ENCODE data around the gene TMEM108.

The TMEM108 gene

GRCh38 chr3:133168025-133168401 is 129.8 kb downstream of the TMEM108 start:
- peak in 1 of 2 experiments; percentile 10 for DNase-seq

GRCh38 chr3:133169331-133170068 is 131.3 kb downstream of the TMEM108 start:
- peak; percentile 86 to 94 for DNase-seq

DNA sequence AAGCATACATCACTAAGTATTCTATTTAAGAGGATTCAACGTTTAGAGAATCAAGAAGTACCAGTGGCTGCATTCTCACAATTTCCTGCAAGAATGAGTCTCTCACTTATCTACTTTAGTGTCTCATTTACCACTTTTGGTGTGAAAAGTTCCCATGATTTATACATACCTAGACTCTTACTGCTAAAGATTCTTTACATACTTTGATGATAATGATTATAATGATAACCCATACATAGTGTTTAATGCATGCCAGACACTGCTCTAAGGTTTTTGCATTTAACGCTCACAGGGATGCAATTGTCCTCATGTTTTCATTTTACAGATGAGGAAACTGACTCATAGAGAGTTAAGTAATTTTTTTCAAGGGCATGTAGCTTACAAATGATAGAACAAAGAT is 133.6 kb downstream of the TMEM108 start:
- DNase-seq, result no peak

- DNase-seq, result no peak
Observed at GRCh38 chr3:133181392-133182150, 143.4 kb downstream of the TMEM108 start.

DNA sequence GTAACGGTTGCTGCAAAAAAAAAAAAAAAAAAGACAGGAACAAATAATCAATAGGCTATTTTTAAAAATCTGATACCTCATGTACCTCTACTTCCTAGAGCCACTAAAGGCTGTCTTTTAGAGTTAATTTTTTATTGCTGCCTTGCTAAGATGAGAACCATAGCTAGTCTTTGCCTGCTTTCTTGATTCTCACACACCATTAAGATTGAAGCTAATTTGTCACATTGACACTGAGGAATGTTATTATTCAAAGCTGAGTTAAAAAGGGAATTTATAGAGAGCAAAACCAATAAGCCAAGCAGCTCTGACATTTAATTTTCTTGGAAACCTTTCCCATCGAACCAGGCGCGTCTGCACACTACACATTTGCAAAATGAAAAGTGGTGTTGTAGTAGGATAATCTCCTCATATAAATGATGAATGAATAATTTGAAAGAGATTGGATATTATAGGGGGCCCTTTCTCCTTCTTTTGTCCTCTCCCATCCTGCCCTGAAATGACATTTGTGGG is 149.7 kb downstream of the TMEM108 start:
- no peak for DNase-seq

DNA sequence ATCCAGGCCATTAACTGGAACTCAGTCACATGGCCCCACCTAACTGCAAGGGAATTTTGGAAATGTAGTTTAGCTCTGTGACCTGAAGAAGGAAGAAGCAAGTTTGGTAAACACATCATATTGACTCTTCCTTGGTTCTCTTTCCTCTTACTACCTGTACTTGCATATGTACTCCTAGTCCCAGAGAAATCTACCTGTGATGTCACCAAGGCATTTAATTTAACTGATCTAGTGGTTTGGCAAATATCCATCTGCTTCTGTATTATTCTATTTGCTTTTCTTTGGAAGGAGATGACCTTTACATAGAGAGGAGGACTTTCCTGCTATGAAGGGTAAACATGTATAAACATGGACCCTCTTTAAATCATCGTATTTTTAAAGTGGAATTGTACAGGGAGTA is 150.8 kb downstream of the TMEM108 start:
- no peak for DNase-seq

- no peak for DNase-seq
Observed at GRCh38 chr3:133189893-133190292, 151.7 kb downstream of the TMEM108 start.

DNA sequence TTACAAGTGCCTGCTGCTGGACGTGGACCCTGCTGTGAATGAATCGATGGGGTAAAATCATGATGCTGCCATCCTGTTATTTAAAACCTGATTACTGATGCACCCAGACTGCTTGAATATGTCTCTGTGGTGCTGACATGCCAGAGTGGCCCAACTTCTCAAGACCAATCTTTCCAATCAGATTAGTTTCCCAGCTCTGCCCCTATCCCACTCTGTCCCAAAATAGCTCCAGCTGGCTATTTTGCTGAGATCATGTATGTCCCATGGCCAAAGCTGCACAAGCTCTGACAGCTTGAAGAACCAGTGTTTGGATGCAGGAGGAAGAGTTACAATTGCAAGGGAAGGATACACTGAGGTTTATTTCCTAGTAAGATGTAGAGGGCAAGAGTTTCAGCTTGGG is 153.6 kb downstream of the TMEM108 start:
- DNase-seq, result no peak

DNA sequence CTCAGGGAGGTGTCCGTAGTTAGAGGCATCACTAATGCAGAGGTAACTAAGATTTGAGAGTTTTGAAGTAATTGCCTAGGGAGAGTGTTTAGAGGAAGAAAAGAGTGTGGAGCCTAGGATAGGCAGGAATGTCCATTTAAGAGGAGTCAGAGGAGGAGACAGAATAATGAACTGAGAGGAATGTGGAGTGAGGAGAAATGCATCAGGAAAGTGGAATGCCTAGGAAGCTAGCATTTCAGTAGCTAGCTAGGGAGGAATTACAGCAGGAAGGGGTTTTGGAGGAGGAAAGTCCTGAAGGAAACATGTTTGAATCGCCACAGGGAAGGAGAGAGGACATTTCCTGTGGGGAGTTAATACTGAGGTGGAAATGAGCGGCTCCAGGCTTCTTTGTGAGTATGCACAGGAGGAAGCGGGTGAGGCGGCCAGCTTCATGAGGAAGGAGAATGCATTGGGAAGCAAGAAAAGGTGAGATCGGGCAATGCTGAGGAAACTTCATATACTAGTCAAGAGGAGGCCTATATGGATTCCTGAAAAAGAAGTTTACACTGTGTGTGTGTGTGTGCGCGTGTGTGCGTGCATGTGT is 154.3 kb downstream of the TMEM108 start:
- DNase-seq, result no peak

DNA sequence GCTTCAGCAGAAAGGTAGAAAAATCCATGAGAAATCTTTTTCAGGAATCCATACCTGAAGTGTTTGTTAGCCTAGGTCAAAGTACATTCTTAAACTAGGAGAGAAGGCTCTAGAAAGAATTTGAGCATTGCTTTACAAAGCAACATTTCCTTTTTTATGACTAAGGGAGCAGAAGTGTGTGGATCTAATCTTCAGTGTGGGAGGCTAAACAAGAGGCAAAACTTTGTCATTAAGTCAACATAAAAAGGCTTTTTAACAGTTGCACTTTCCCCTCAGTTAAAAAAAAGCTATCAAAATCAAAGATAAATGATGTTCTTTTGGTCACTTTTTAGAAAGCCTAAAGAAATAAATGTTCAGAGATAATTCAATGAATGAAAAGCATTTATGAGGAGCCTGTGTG is 154.8 kb downstream of the TMEM108 start:
- no peak for DNase-seq

DNA sequence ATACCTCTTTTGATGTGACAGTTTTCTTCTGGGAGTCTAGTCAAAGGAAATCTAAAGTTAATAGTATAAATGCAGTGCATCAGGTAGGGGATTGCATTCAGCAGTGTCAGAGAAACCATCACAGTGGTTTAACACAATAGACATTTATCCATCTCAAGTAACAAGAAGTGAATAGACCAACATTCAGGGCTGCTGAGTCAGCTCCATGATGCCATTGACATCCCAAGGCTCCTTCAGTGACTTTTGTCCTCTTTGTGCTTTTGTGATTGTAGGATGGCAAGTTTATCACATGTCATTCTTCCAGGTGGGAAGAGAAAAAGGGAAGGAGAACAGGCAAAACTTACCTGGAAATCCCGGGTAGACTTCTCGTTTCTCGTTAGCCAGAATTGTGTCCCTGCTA is 158.3 kb downstream of the TMEM108 start:
- DNase-seq, result no peak

DNA sequence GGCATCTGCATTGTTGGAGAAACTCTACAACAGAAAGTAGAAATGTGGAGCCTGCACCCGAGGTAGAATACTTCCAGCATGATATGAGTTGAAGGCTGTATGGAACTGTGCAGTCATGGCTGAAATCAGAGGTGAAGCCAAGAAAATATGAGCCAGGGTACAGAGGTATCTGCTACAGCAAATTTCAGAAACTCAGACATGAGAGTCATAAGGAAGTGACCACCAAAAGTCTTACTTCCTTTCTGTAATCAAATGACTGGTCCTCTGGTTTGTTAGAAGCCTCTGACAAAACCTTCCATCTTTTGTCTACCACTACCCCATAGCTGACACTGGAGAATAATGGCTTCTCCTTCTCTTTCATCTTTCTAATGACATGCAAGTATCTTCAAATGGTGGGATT is 159.4 kb downstream of the TMEM108 start:
- no peak for DNase-seq

GRCh38 chr3:133206921-133207320 is 168.7 kb downstream of the TMEM108 start:
- no peak for DNase-seq

GRCh38 chr3:133208184-133208583 is 170.0 kb downstream of the TMEM108 start:
- DNase-seq, result no peak

DNA sequence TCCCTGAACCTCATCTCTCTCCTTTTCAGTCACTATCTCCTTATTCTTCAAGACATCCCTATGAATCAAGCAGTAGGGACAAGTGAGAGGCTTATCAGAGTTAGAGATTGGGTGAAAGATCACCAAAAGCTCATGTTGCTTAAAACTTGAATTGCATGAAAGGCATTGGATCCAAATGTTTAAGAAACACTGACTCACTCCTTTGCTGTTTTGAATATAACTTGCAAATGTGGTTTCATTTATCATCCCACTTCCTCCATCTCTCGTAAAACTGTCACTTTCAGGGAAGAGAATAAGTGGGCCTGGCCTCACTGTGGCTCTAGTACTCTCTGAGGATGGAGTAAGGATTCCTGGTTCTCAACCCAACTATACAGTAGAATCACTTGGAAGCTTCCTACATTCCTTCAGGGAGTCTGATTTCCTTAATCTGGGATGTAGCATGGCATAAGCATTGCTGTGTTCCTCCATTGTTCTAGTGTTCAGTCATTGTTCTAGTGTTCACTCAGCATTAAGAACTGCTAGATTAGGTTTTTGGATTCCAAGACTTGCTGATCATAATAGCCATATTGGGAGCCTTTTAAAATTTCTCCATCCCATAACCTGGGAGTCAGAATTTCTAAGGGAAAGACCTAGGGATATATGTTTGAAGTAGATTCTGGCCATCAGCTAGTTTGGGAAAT is 171.8 kb downstream of the TMEM108 start:
- DNase-seq, result no peak

- no peak for DNase-seq
Observed at GRCh38 chr3:133210656-133211055, 172.5 kb downstream of the TMEM108 start.

DNA sequence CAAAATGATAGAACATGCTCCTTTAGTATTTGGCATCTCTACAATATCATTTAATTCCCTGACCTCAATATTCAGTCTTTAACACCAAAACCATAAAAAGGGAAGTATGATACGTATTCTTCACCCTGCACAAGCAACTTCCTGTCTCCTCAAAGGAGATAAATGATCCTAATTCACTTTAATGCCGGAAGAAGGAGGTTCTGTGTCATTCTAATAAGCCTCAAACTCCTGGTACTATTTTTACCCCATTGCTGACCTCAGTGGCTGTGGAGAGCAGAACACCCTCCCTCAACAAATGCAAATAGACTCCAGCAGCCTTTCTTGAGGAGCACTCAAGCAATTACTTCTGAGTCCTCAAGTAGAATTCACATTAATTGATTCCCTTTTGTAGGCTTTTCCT is 173.3 kb downstream of the TMEM108 start:
- peak; percentile 10 to 24 for DNase-seq

GRCh38 chr3:133211856-133212255 is 173.7 kb downstream of the TMEM108 start:
- peak in 1 of 2 experiments; percentile 24 for DNase-seq

- DNase-seq, result no peak
Observed at GRCh38 chr3:133213937-133214336, 175.7 kb downstream of the TMEM108 start.

DNA sequence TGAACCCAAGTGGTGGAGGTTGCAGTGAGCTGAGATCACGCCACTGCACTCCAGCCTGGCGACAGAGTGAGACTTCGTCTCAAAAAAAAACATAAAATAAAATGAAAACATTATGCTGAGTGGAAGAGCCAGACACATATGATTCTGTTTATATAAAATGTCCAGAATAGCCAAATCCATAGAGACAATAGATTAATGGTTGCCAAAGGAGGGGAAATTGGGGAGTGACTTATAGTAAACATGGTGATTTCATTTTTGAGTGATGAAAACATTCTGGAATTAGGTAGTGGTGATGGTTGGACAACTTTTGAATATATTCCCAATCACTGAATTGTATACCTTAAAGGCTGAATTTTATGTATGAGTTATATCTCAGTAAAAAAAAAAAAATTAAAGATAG is 189.6 kb downstream of the TMEM108 start:
- no peak for DNase-seq

DNA sequence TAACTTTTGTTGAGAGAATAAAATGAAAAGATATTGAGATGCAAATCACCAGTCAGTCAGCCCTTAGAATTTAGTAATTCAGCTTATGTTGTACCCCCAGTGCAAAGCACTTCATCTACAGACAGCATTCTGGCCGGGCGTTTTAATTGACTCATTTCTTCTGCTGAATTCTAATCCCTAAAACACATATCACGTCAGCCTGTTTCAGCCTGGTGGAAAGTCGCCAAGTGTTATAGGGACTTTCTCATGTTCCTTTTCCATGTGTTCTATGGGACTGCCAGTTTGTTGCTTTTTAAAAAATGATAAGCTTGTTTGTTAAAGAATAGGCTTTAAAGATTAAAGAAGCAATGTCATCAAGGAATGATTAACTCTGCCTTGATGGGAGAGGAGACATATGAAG is 192.0 kb downstream of the TMEM108 start:
- peak in 1 of 2 experiments; percentile 33 for DNase-seq

GRCh38 chr3:133236901-133237300 is 198.7 kb downstream of the TMEM108 start:
- DNase-seq, result no peak

GRCh38 chr3:133237380-133237779 is 199.2 kb downstream of the TMEM108 start:
- DNase-seq, result peak in 1 of 2 experiments; percentile 51
